WI38 (cell line): ENCODE measurements around the gene HPS1.

Experiments used
- H3K4me3 ChIP-seq: 2 replicates; pipeline ENCODE4 v1.5.1; 2011; ENCODE audit warnings: low read depth, mild to moderate bottlenecking, control low read depth, low read length
- TF ChIP-seq, protein P1 (sequence below): IDR thresholded peaks from 2 replicates; pipeline ENCODE4 v1.5.1; 2012; ENCODE audit warnings: low read depth, mild to moderate bottlenecking, control low read depth, low read length

The HPS1 gene

GRCh38 chr10:98377001-98377400 lies 69.7 kb downstream of the HPS1 start:
- no peak overlapping the region for H3K4me3 ChIP-seq
- TF ChIP-seq, protein P1, sequence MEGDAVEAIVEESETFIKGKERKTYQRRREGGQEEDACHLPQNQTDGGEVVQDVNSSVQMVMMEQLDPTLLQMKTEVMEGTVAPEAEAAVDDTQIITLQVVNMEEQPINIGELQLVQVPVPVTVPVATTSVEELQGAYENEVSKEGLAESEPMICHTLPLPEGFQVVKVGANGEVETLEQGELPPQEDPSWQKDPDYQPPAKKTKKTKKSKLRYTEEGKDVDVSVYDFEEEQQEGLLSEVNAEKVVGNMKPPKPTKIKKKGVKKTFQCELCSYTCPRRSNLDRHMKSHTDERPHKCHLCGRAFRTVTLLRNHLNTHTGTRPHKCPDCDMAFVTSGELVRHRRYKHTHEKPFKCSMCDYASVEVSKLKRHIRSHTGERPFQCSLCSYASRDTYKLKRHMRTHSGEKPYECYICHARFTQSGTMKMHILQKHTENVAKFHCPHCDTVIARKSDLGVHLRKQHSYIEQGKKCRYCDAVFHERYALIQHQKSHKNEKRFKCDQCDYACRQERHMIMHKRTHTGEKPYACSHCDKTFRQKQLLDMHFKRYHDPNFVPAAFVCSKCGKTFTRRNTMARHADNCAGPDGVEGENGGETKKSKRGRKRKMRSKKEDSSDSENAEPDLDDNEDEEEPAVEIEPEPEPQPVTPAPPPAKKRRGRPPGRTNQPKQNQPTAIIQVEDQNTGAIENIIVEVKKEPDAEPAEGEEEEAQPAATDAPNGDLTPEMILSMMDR: no peak

GRCh38 chr10:98376485-98376884 lies 70.2 kb downstream of the HPS1 start:
- TF ChIP-seq, protein P1: no peak
- no peak overlapping the region for H3K4me3 ChIP-seq

GRCh38 chr10:98374217-98374985 lies 72.3 kb downstream of the HPS1 start:
- H3K4me3 ChIP-seq: no peak overlapping the region
- TF ChIP-seq, protein P1: no peak

GRCh38 chr10:98373260-98374040 lies 73.3 kb downstream of the HPS1 start:
- no peak overlapping the region for H3K4me3 ChIP-seq

GRCh38 chr10:98370831-98371820 lies 75.6 kb downstream of the HPS1 start:
- TF ChIP-seq, protein P1: no peak
- no peak overlapping the region for H3K4me3 ChIP-seq

More at GRCh38 chr10:98373260-98374040, 73.3 kb downstream of the HPS1 start:
- TF ChIP-seq, protein P1: no peak

GRCh38 chr10:98369801-98370200 lies 76.9 kb downstream of the HPS1 start:
- no peak overlapping the region for H3K4me3 ChIP-seq
- TF ChIP-seq, protein P1: no peak
